Stimulated activated CD8-positive, alpha-beta memory T cell treated with anti-CD3 and anti-CD28 coated beads, Interleukin-12 subunit alpha, Interleukin-12 subunit beta, amount 100 ng/mL, for 24 hours (primary cell): ENCODE results near the gene SCGB3A1.

Source experiments
- DNase-seq: peaks from one replicate; pipeline ENCODE4 v3.0.0-alpha.2; 2020; ENCODE audit errors: extremely low read depth

The SCGB3A1 gene

DNA sequence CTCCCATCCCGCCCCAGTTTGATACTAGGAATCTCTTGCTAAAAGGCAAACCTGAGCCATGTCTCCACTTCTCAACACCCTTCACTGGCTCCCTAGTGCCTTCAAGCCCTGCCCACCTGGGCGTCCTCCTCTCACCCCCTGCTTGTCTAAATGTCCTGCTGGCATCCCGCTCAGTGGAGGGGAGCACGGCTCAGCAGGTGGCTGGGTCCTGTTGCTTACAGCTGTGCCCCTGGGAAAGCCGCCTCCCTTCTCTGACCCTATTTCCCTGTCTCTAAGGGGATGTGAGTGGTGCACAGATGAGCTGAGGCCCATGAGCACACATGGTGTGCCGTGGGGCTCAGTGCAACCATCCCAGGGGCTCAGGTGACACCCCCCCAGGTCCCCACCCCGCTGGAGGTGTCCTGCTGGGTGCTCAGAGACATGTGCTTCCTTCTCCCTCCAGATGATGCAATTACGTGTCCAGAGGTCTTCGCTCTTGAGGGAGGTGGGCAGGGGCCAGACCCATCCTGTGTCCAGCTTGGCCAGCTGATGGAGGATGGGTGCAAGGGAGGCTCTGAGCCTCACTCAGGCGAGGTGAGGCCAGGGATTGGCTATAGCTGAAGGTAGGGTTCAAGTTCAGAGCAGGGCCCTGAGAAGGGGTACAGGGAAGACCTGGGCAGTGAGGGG is 34.0 kb upstream of the SCGB3A1 start:
- no peak for DNase-seq

- DNase-seq = no peak
Observed at GRCh38 chr5:180624587-180624986, 33.3 kb upstream of the SCGB3A1 start.

GRCh38 chr5:180623844-180624243 is 32.5 kb upstream of the SCGB3A1 start:
- DNase-seq = no peak

DNA sequence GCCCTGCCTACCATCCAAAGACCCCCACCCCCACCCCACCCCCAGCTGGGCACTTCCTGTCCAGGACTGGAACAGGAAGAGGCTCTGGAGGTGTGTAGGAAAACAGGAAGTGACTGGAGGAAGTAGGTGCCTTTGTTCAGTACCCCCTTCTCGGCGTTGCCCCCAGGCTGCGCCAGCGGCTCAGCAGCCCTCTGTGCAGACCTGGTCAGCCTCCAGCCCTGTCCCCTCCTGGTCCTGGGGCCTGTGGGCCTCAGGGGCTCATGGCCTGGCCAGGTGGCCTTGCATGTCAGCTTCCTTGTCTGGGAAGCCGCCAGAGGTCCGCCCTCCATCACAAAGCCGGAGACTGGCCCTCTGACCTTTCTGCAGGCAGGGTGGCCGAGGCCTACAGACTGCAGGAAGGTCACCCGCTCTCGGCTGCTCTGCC is 32.1 kb upstream of the SCGB3A1 start:
- no peak for DNase-seq

DNA sequence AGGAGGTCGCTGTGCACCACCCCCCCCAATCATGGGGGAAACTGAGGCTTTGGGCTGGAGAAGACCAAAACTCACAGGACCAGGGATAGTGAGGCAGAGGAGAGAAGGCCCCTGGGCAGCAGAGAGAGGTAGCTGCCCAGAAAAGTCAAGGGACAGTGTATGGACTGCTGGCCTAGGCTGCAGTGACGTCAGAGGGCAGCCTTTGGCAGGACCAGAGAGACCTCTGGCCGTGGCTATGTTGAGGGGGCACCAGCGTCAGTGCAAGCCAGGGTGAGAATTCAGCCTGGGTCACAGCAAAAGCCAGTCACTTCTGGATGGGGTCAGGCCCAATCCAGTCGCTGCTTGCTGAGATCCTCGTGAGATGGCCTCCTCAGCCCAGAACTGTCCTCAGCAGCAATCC is 31.6 kb upstream of the SCGB3A1 start:
- DNase-seq = no peak

DNA sequence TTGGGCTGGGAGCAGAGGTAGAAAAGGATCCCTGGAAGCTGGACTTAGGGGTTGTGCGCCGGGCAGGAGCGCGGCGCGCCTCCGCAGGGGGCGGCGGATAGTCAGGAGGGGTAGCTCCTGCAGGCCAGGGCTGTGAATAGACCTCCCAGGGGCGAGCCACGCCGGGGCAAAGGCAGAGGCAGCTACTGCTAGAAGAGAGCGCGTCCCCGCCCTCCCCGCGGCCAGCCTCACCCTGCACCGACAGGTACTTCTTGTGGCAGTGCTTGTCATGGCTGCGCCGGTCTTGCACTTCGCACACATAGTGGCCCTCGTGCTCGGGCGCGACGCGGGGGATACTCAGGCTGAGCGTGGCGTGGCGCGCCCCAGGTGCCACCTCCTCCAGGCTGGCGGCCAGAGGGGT is 30.0 kb upstream of the SCGB3A1 start:
- no peak for DNase-seq

DNA sequence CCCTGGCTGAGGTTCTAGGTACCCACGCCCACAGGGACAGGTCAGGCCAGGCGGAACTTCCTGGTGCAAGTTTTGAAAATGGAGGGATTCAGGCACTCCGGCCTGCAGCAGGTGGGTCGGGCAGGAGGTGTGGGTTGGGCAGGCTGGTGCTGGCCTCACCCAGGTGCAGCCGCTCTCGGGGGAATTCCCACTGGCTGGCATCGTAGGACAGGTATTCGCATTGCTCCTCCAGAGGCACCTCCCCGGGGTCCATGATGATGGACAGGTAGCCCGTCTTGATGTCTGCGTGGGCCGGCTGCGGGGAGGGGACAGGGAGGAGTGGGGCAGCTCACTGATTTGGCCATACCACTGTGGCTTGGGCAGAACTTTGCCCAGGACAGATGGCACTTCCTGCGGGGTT is 28.7 kb upstream of the SCGB3A1 start:
- no peak for DNase-seq

GRCh38 chr5:180619563-180619915 is 28.2 kb upstream of the SCGB3A1 start:
- DNase-seq = no peak

- DNase-seq = no peak
Observed at GRCh38 chr5:180618829-180619562, 27.7 kb upstream of the SCGB3A1 start.

- DNase-seq = no peak
Observed at GRCh38 chr5:180618487-180618828, 27.2 kb upstream of the SCGB3A1 start.

DNA sequence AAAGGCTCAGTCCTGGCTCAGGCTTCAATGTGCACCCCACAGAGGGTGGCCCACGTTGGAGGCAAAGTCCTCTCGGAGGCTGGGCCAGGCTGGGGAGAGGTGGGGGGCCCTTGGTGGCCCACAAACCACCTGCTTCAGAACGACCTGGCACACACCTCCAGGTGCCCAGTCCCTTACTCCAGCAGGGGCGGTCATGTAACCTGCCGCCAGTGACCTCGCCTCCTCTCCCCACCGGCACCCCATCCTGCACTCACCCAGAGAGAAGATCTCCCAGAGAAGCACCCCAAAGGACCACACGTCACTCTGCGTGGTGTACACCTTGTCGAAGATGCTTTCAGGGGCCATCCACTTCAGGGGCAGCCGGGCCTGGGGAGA is 22.5 kb upstream of the SCGB3A1 start:
- no peak for DNase-seq

- DNase-seq = no peak
Observed at GRCh38 chr5:180613188-180613813, 22.0 kb upstream of the SCGB3A1 start.

DNA sequence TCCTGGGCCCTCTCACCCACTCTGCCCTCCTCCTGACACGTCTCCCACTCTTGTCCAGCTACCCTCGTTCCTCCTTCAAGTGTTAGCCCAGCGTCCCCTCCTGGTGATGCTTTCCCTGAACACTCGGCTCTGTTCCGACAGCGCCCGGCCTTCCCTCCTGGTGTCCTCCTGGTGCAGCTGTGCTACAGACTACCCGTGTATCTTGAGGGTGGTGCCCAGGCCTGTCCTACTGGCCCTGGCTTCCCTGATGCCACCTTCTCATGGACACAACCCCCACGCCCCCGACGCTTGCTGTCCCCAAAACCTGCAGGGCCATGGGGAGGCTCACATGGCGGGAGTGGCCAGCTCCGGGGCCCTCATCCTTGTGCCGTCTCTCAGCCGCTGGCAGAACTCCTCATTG is 21.4 kb upstream of the SCGB3A1 start:
- DNase-seq = no peak

DNA sequence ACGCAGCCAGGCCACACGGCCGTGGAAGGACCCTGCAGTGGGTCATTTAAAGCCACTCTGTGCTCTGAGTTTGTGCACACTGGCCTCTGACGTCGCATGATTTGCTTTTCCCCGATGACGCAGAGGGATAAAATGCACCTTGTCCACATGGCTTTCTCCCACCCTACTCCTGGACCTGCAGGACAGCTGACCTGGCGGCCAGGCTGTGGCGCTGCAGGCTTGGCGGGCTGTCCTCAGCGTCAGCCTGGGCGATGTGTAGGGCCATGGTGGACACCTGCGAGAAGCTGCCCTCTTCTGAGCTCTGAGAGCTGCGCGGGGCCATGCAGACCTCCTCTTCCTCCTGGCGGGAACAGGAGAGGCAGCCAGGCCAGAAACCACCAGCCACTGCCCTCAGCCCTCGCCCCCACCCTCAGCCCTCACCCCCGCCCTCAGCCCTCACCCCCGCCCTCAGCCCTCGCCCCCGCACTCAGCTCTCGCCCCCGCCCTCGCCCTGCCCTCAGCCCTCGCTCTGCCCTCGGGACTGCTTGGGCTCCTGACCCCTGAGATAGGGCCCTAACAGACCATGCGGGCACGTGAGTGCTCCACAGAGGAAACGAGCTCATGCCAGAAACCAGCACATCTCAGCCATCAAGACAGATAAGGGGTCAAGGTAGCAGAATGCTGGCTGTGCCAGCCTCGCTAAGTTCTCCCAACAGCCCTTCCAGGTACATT is 20.0 kb upstream of the SCGB3A1 start:
- no peak for DNase-seq

GRCh38 chr5:180609817-180610550 is 18.7 kb upstream of the SCGB3A1 start:
- no peak for DNase-seq

GRCh38 chr5:180609386-180609785 is 18.1 kb upstream of the SCGB3A1 start:
- DNase-seq = no peak

DNA sequence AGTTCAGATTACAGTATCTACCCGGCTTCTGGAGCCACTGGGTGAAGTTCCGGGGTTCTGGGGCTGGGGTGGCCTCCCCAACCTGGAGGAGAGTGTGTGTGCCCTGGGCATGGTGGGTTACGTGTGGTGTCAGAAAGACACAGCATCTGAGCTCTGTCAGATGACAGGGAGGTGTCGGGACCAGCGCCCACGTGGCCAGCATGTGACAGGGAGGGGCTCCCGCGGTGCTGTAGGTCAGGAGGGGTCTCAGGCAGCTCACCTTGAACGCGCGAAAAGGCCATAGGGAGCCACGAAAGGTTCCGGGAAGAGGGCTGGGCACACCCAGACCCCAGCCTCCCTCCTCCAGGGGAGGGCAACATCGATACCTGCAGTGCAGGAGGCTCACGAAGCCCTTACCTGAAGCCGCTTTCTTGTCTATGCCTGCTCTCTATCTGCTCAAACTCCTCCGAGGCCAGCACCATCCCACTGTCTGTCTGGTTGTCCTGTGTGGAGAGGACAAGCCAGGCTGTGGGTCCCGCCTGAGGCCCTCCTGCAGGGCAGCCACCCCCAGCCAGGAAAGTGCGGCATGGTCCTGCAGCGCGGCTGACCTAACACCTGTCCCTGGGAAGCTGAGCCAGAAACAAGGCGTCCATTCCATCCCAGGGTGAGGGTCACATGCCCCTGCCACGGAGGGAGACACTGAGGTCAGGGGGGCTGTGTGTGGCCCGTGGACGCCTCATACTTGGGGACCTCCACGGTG is 17.4 kb upstream of the SCGB3A1 start:
- DNase-seq = no peak

GRCh38 chr5:180607861-180608571 is 16.7 kb upstream of the SCGB3A1 start:
- no peak for DNase-seq

DNA sequence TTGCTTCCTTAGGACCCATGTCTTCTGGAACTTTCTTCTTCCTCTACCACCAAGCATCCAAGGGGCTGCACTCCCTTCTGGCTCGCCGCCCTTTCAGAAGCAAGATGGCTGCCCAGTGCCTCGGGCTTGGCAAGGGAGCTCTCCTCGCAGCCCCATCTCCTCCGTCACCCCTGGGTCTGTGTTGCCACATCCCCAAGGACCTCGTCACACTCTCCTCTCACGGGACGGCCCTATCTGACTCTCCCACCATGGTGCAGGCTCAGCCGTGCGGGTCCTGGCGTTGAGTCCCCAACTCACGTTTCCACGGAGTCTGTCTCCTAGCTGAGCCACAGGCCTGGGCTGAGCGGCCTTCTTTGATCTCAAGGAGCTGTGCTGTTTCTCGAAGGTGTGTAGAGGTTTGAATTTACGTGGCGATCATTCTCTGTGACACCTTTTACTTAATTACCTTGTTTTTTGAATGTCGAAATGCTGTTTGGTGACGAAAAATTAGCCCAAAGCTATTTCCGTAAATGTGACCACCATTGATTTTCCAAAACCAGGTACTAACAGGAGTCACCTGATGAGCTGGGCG is 15.0 kb upstream of the SCGB3A1 start:
- no peak for DNase-seq

DNA sequence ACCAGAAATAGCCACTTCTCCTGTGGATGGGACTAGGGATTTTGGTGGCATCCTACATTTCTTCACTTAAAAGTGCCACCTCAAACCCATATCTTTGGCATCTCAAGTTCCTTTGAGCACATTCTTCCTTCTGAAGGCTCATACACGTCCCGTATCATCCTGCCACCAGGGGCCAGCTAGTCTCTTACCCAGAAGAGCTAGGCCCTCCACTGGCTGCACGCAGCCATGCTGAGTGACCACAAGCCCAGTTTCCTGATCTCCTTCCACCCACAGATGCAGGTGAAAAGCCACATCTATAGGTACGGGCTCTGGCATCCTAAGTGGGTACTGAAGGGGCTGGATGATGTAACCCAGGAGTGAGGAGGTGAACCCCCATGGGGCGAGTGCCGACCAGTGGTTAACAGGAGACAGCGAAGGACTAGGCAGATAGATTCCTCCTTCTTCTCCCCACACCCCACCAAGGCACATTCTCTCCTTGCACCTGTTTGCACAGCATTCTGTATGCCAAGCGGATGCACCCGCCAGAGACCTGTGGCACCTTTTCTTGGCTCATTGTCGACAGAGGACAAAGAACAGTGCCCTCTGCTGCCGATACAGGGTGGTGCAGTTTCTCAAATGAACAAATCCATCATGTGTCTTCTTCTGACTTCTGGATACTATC is 14.4 kb upstream of the SCGB3A1 start:
- DNase-seq = peak; percentile 27
